Measurements from ENCODE around the gene PPP1R26.

PPP1R26 gene

DNA sequence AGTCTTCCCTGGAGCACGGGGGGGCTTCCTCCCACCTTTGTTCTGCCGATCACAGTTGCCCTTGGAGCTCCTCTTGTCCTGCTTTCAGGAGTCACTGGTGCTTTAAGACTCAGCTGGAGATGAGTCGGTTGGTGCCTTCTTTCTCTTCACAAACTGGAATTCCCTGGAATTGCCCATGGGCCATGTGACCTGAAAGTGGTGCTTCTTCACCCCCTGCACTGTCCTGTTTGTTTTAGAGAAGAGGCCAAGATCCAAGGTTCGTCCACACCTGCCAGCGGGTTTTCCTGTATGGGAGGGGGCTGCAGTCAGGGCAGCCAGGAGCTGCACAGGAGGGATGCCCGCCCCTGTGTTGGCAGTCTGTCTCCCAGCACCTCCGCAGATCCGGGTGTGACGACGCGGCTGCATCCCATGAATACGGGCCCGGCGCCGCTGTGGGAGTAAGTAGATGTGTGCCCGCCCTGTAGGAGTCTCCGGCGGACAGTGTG, 11.4 kb downstream of the PPP1R26 start:
- H3K4me3 ChIP-seq (ENCODE audit: control insufficient read depth, low read depth, low read length) = no peak overlapping the region
- TF ChIP-seq CTCF (IDR thresholded peaks at IDR 0.05; ENCODE audit: control insufficient read depth, insufficient read depth, low read depth, low read length, missing control alignments) = no peak
- no peak for DNase-seq (ENCODE audit: low read depth)

DNA sequence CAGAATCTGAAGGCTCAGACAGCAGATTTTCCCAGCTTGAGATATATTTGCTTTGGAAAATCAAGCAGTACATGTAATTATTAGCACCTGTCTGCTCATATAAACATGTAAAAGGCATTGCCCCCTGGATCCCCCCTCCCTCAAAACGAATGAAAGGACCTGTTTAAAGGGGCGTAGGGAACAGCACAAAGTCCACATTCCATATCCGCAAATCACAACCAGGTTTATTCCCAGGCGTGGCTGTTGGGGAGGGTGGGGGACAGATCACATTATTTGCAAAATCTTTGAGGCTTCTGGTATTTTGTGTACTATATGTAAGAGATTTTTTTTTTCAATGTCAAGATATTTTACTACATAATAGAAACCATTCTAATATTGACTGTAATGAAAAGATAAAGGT, 12.2 kb downstream of the PPP1R26 start:
- DNase-seq (ENCODE audit: low read depth) = no peak
- no peak for TF ChIP-seq CTCF (IDR thresholded peaks at IDR 0.05; ENCODE audit: control insufficient read depth, insufficient read depth, low read depth, low read length, missing control alignments)

GRCh38 chr9:135492886-135493669, 13.5 kb downstream of the PPP1R26 start:
- no peak for TF ChIP-seq CTCF (IDR thresholded peaks at IDR 0.05; ENCODE audit: control insufficient read depth, insufficient read depth, low read depth, low read length, missing control alignments)
- DNase-seq (ENCODE audit: low read depth) = no peak
- no peak overlapping the region for H3K4me3 ChIP-seq (ENCODE audit: control insufficient read depth, low read depth, low read length)

More for the DNA sequence above, 12.2 kb downstream of the PPP1R26 start:
- no peak overlapping the region for H3K4me3 ChIP-seq (ENCODE audit: control insufficient read depth, low read depth, low read length)

GRCh38 chr9:135494791-135495559, 15.4 kb downstream of the PPP1R26 start:
- no peak overlapping the region for H3K4me3 ChIP-seq (ENCODE audit: control insufficient read depth, low read depth, low read length)
- no peak for DNase-seq (ENCODE audit: low read depth)
- no peak for TF ChIP-seq CTCF (IDR thresholded peaks at IDR 0.05; ENCODE audit: control insufficient read depth, insufficient read depth, low read depth, low read length, missing control alignments)

- H3K4me3 ChIP-seq (ENCODE audit: control insufficient read depth, low read depth, low read length) = no peak overlapping the region
- DNase-seq (ENCODE audit: low read depth) = no peak
- TF ChIP-seq CTCF (IDR thresholded peaks at IDR 0.05; ENCODE audit: control insufficient read depth, insufficient read depth, low read depth, low read length, missing control alignments) = no peak
These were observed 19.0 kb downstream of the PPP1R26 start for GRCh38 chr9:135498381-135499126.

DNA sequence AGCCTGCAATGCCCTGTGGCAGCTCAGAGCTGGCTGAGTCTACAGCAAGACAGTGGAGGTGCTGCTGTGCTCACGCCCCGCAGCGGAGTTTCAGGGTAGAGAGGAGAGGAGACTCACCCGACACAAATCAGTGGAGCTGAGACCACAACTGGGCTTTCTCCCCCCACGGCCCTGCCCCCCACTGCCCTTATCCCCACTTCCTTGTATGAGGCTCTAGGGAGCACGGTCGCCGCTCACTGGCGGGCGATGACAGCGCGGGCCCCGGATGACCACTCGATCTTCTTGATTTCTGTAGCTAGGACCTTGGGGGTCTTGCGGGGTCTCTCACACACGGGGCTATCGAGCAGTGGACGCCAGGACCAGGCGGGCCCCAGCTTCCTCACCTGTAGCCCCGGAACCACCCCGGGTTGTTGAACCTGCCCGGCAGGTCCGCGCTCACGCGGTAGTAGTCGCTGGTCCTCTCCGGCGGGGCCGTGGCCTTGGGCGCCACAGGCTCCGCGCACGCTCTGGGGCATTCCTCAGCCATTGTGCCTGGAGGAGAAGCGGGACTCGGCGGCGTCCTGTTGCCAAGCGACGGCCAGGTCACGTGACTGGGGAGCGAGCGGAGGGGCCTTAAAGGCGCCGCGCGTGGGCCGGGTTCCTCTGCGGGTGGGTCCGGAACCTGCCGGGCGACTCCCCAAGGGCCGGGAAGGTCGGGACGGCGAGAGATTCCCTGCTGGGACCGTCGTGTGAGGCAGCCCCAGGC, 19.9 kb downstream of the PPP1R26 start:
- peak overlapping the region; percentile 79 for H3K4me3 ChIP-seq (ENCODE audit: control insufficient read depth, low read depth, low read length)
- no peak for TF ChIP-seq CTCF (IDR thresholded peaks at IDR 0.05; ENCODE audit: control insufficient read depth, insufficient read depth, low read depth, low read length, missing control alignments)
- no peak for DNase-seq (ENCODE audit: low read depth)

All from AG09309 (cell line).